IMR-90 (cell line): ENCODE results near the gene DLX1.

ENCODE experiments used
- BHLHE40 ChIP-seq: fragments of 150-350 bp; IDR thresholded peaks from 2 replicates; pipeline ENCODE4 v1.6.1; 2016; ENCODE audit warnings: mild to moderate bottlenecking, low read depth, low read length
- CEBPB ChIP-seq: IDR thresholded peaks from 2 replicates; pipeline ENCODE4 v1.6.1; 2012; ENCODE audit warnings: low read depth, low read length, improper control_type of control experiment
- CTCF ChIP-seq: conservative IDR thresholded peaks from 2 replicates; pipeline ENCODE4 v1.5.1; 2012; ENCODE audit warnings: mild to moderate bottlenecking, low read depth, low read length, improper control_type of control experiment
- FOS ChIP-seq: fragments of 150-350 bp; IDR thresholded peaks from 2 replicates; pipeline ENCODE4 v1.6.1; 2016; ENCODE audit warnings: low read depth, low read length
- MAFK ChIP-seq: IDR thresholded peaks from 2 replicates; pipeline ENCODE4 v1.6.1; 2012; ENCODE audit warnings: low read depth, low read length, improper control_type of control experiment
- MXI1 ChIP-seq: IDR thresholded peaks from 2 replicates; pipeline ENCODE4 v1.6.1; 2012; ENCODE audit warnings: low read depth, mild to moderate bottlenecking, low read length, moderate library complexity, borderline replicate concordance
- NFE2L2 ChIP-seq: fragments of 150-350 bp; IDR thresholded peaks from 2 replicates; pipeline ENCODE4 v1.6.1; 2016; ENCODE audit warnings: low read depth, mild to moderate bottlenecking, low read length
- POLR2A ChIP-seq: IDR thresholded peaks from 2 replicates; pipeline ENCODE4 v1.6.1; 2012; ENCODE audit warnings: mild to moderate bottlenecking, low read depth, low read length
- RAD21 ChIP-seq: IDR thresholded peaks from 2 replicates; pipeline ENCODE4 v1.6.1; 2012; ENCODE audit warnings: low read length, improper control_type of control experiment
- RCOR1 ChIP-seq: IDR thresholded peaks from 2 replicates; pipeline ENCODE4 v1.6.1; 2012; ENCODE audit warnings: mild to moderate bottlenecking, low read length, improper control_type of control experiment; ENCODE audit not compliant: insufficient replicate concordance
- RFX5 ChIP-seq: IDR thresholded peaks from 2 replicates; pipeline ENCODE4 v1.8.0; 2012; ENCODE audit warnings: low read depth, mild to moderate bottlenecking, low read length, moderate library complexity
- SMC3 ChIP-seq: fragments of 150-350 bp; IDR thresholded peaks from 2 replicates; pipeline ENCODE4 v1.6.1; 2016; ENCODE audit warnings: low read depth, mild to moderate bottlenecking, antibody characterized with exemption, low read length, moderate library complexity
- TF ChIP-seq, protein P1 (sequence below): fragments of 150-350 bp; IDR thresholded peaks from 2 replicates; pipeline ENCODE4 v1.6.1; 2017; ENCODE audit warnings: mild to moderate bottlenecking, antibody characterized with exemption, low read length, low read depth
- TF ChIP-seq, protein P2 (sequence below): fragments of 150-350 bp; IDR thresholded peaks from 2 replicates; pipeline ENCODE4 v1.6.1; 2016; ENCODE audit warnings: low read depth, mild to moderate bottlenecking, low read length, moderate library complexity, borderline replicate concordance

DNA sequence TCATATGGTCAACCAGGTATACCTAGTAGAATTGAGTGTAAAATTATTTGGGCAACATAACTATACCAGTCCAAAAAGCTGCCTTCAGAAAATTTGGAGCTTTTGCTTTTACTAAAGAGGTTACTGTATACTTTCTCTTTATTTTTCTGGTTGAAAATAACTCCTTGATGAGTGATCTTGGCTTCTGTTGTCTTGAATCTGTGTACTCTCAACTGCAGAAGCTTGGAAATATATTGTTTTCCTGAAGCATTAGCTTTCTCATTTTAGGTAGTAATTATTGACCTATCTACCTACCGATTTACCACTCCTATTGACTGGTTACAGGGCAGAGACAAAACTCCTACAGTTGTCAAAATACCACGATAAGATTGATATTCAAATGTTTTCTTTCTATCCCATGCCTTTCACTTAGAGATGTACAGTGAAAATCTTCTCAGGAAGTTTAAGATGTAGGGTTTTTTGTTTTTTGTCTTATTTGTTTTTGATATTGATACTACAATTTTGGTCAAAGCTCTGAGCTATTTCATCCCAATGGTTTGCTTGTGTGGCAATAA lies 35.7 kb upstream of the DLX1 start:
- no peak for TF ChIP-seq POLR2A
- no peak for TF ChIP-seq RAD21
- TF ChIP-seq CTCF = no peak
- no peak for TF ChIP-seq SMC3
- no peak for TF ChIP-seq MXI1
- no peak for TF ChIP-seq RCOR1
- no peak for TF ChIP-seq NFE2L2
- TF ChIP-seq MAFK = no peak
- TF ChIP-seq FOS = no peak
- TF ChIP-seq CEBPB = no peak
- no peak for TF ChIP-seq RFX5
- TF ChIP-seq, protein P1, sequence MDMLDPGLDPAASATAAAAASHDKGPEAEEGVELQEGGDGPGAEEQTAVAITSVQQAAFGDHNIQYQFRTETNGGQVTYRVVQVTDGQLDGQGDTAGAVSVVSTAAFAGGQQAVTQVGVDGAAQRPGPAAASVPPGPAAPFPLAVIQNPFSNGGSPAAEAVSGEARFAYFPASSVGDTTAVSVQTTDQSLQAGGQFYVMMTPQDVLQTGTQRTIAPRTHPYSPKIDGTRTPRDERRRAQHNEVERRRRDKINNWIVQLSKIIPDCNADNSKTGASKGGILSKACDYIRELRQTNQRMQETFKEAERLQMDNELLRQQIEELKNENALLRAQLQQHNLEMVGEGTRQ = no peak
- TF ChIP-seq, protein P2, sequence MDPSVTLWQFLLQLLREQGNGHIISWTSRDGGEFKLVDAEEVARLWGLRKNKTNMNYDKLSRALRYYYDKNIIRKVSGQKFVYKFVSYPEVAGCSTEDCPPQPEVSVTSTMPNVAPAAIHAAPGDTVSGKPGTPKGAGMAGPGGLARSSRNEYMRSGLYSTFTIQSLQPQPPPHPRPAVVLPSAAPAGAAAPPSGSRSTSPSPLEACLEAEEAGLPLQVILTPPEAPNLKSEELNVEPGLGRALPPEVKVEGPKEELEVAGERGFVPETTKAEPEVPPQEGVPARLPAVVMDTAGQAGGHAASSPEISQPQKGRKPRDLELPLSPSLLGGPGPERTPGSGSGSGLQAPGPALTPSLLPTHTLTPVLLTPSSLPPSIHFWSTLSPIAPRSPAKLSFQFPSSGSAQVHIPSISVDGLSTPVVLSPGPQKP = no peak
- no peak for TF ChIP-seq BHLHE40
